ENCODE measurements around the gene KPNB1. TPM values are rescaled to one million over a fixed set of nuclear protein-coding genes. Genes with fewer than 3 reads are reported as not detected.

Gene KPNB1
- polyA plus RNA-seq, 3 donors = 5.8 to 83.3 (median 13.2) TPM

DNA sequence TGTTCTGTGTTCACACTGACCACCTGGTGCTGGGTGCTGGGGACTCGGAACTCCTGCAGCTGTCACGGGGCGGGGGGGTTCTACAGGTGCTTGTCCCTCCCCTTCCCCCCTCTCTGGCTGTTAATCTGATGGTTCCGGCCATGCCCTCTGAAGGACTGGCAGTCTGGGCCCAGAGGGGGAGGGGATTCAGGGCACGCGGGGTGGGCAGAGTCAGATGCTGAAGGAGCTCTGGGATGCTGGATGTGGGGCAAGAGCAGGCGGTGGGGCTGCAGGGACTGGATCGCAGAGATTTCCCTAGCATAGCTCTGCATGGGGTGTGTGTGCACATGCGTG lies 78.0 kb downstream of the KPNB1 start:
- Mint-ChIP-seq H3K9me3 (peaks cover 0 to 5% (median 0%) of the 10 kb centered on the region in 7 donors), H3K27me3 (ENCODE audit: low read depth in 3 of 3) (peaks cover 37 to 62% (median 40%) of the 10 kb centered on the region in 3 donors), H3K27ac (no peak overlapping the region), H3K4me3 (no peak overlapping the region), H3K4me1 (peaks cover 2% of the 10 kb centered on the region), H3K36me3 (no peaks in the 10 kb centered on the region)
- H3K27me3 ChIP-seq (ENCODE audit: control insufficient read depth in 2 of 2, insufficient read depth in 2 of 2, low read length in 2 of 2) = peaks cover 10 to 33% of the 10 kb centered on the region in 2 donors
- H3K4me2 ChIP-seq (replicated peaks; ENCODE audit: extremely low read depth, low read length, poor library complexity, severe bottlenecking) = no peak overlapping the region
- H4K20me1 ChIP-seq (ENCODE audit: insufficient read depth, low read length) = no peaks in the 10 kb centered on the region
- no peak overlapping the region for H3K27ac ChIP-seq (ENCODE audit: low read depth in 1 of 2, low read length in 2 of 2)
- DNase-seq = no peak
- TF ChIP-seq, protein P1, sequence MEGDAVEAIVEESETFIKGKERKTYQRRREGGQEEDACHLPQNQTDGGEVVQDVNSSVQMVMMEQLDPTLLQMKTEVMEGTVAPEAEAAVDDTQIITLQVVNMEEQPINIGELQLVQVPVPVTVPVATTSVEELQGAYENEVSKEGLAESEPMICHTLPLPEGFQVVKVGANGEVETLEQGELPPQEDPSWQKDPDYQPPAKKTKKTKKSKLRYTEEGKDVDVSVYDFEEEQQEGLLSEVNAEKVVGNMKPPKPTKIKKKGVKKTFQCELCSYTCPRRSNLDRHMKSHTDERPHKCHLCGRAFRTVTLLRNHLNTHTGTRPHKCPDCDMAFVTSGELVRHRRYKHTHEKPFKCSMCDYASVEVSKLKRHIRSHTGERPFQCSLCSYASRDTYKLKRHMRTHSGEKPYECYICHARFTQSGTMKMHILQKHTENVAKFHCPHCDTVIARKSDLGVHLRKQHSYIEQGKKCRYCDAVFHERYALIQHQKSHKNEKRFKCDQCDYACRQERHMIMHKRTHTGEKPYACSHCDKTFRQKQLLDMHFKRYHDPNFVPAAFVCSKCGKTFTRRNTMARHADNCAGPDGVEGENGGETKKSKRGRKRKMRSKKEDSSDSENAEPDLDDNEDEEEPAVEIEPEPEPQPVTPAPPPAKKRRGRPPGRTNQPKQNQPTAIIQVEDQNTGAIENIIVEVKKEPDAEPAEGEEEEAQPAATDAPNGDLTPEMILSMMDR (IDR thresholded peaks at IDR 0.05) = no peak
- H3K4me3 ChIP-seq (replicated peaks in 1 of 3; ENCODE audit: low read depth in 2 of 3, low read length in 3 of 3) = no peak overlapping the region
- H3K36me3 ChIP-seq (replicated peaks in 1 of 2; ENCODE audit: control insufficient read depth in 1 of 2, insufficient read depth in 2 of 2, low read length in 2 of 2) = no peaks in the 10 kb centered on the region
- H3K9me3 ChIP-seq (replicated peaks in 1 of 2; ENCODE audit: control insufficient read depth in 1 of 2, insufficient read depth in 1 of 2, low read length in 2 of 2) = no peaks in the 10 kb centered on the region
- no peak overlapping the region for H2AFZ ChIP-seq (ENCODE audit: insufficient read depth, low read depth, low read length, poor library complexity, severe bottlenecking)
- intact Hi-C loops (cut with micrococcal nuclease) = no loop called here
- H3K79me2 ChIP-seq (ENCODE audit: insufficient read depth, low read length) = no peaks in the 10 kb centered on the region
- no peaks in the 10 kb centered on the region for H3K4me1 ChIP-seq (ENCODE audit: control insufficient read depth in 1 of 2, insufficient read depth in 2 of 2, low read length in 2 of 2)
- WGBS (ENCODE audit: insufficient coverage) = 93% methylated on average over 5 of the region's 9 CpGs
- no peak overlapping the region for H3K9ac ChIP-seq (ENCODE audit: insufficient read depth, low read length, poor library complexity, severe bottlenecking)

DNA sequence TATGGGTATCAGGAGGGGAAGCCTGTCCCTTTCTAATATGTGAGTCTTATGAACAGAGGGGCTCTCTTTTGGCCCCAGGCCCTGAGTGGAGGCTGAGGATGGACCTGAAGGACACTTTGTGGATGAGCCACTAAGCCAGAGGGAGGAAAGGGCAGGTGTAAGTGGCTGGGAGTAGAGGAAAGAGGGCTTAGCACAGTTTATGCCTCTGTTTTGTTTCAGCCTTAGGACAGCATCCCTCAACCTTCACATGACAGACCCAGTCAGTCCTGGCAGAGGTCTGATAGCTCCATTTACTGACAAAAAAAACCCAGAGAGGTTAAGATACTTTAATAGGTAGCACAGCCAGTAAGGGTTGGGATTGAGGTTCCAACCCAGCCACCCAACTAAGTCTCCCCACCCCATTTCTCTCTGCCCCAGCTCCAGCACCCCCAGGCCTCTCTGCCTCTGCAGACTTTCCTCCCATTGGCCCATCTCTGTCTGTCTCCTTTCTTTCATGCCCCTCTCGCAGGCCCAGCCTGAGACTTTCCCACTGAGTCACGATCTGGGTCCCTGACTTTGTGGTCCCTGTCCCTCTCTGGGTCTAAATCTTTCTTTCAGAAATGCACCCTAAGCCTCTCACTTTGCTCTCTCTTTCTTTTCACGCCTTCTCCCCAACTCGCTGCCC lies 78.6 kb downstream of the KPNB1 start:
- Histone ChIP-seq H3K4me2 (replicated peaks; ENCODE audit: extremely low read depth, low read length, poor library complexity, severe bottlenecking) (no peak overlapping the region), H3K36me3 (replicated peaks in 1 of 2; ENCODE audit: control insufficient read depth in 1 of 2, insufficient read depth in 2 of 2, low read length in 2 of 2) (no peaks in the 10 kb centered on the region), H4K20me1 (ENCODE audit: insufficient read depth, low read length) (no peaks in the 10 kb centered on the region), H3K9me3 (replicated peaks in 1 of 2; ENCODE audit: control insufficient read depth in 1 of 2, insufficient read depth in 1 of 2, low read length in 2 of 2) (no peaks in the 10 kb centered on the region), H3K9ac (ENCODE audit: insufficient read depth, low read length, poor library complexity, severe bottlenecking) (no peak overlapping the region), H3K79me2 (ENCODE audit: insufficient read depth, low read length) (no peaks in the 10 kb centered on the region), H3K4me1 (ENCODE audit: control insufficient read depth in 1 of 2, insufficient read depth in 2 of 2, low read length in 2 of 2) (peaks cover 0 to 5% of the 10 kb centered on the region in 2 donors), H3K27me3 (ENCODE audit: control insufficient read depth in 2 of 2, insufficient read depth in 2 of 2, low read length in 2 of 2) (peaks cover 12 to 38% of the 10 kb centered on the region in 2 donors), H3K27ac (ENCODE audit: low read depth in 1 of 2, low read length in 2 of 2) (no peak overlapping the region), H3K4me3 (replicated peaks in 1 of 3; ENCODE audit: low read depth in 2 of 3, low read length in 3 of 3) (no peak overlapping the region), H2AFZ (ENCODE audit: insufficient read depth, low read depth, low read length, poor library complexity, severe bottlenecking) (no peak overlapping the region)
- intact Hi-C loops (cut with micrococcal nuclease) = no loop called here
- Mint-ChIP-seq H3K4me3 (no peak overlapping the region), H3K27me3 (ENCODE audit: low read depth in 3 of 3) (peaks cover 34 to 61% (median 41%) of the 10 kb centered on the region in 3 donors), H3K9me3 (peaks cover 0 to 8% (median 2%) of the 10 kb centered on the region in 7 donors), H3K36me3 (no peaks in the 10 kb centered on the region), H3K4me1 (peaks cover 5% of the 10 kb centered on the region), H3K27ac (peak overlapping the region in 1 of 7 donors; percentile 74)
- TF ChIP-seq, protein P1 (IDR thresholded peaks at IDR 0.05) = no peak
- 87% methylated on average over 2 of the region's 4 CpGs for WGBS (ENCODE audit: insufficient coverage)
- DNase-seq = no peak

Data from CD14-positive monocyte (primary cell).